Testis (tissue), 2 donors: Measurements from ENCODE around the gene SLC5A3.

ENCODE experiments used
- POLR2A ChIP-seq: fragments of 450-650 bp; IDR thresholded peaks from one replicate; pipeline ENCODE4 v1.6.1; 2017; ENCODE audit warnings: antibody characterized with exemption, mild to moderate bottlenecking, moderate library complexity
- TF ChIP-seq, protein P1 (sequence below), 3 experiments: fragments of 450-650 bp in 2 of 3; fragments of 200-600 bp in 1 of 3; sonication (generic) in 1 of 3; IDR thresholded peaks; one replicate each; pipeline ENCODE4 v1.5.1; 2016 to 2019; ENCODE audit warnings: antibody characterized with exemption in 3 of 3, mild to moderate bottlenecking in 2 of 3, moderate library complexity in 1 of 3

DNA sequence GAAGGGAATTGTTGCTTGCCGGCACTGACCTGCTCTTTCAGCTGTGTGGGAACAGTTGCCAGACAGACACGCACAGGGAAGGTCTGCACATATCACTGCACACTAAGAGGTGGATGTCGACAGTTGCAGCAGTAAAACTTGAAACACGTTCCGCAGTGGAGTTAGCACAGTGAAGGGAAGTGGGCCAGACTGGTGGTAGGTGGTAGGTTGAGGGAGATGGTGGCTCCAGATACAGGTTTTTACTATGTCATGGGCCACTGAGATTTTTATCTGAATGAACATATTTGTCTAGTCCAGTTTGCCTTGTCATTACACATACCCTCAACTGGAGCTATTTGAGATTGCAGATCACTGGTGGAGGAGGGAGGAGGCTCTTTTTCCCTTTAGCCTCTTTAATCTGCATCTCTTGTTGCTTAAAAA, 13.5 kb downstream of the SLC5A3 start:
- TF ChIP-seq, protein P1, sequence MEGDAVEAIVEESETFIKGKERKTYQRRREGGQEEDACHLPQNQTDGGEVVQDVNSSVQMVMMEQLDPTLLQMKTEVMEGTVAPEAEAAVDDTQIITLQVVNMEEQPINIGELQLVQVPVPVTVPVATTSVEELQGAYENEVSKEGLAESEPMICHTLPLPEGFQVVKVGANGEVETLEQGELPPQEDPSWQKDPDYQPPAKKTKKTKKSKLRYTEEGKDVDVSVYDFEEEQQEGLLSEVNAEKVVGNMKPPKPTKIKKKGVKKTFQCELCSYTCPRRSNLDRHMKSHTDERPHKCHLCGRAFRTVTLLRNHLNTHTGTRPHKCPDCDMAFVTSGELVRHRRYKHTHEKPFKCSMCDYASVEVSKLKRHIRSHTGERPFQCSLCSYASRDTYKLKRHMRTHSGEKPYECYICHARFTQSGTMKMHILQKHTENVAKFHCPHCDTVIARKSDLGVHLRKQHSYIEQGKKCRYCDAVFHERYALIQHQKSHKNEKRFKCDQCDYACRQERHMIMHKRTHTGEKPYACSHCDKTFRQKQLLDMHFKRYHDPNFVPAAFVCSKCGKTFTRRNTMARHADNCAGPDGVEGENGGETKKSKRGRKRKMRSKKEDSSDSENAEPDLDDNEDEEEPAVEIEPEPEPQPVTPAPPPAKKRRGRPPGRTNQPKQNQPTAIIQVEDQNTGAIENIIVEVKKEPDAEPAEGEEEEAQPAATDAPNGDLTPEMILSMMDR (IDR thresholded peaks at IDR 0.05) = no peak
- no peak for TF ChIP-seq POLR2A
